Mucosa of gallbladder (tissue), 1 donor: ENCODE measurements around the gene DHX34. TPM values are rescaled to one million over a fixed set of nuclear protein-coding genes. Genes with fewer than 3 reads are reported as not detected.
"Not testable (repeated sequence)": the region's sequence is repeated elsewhere in the genome, so short reads cannot be mapped to it uniquely, and the experiment has no call there.

ENCODE experiments used
- DNase-seq: peaks from one replicate; pipeline ENCODE4 v3.0.0-alpha.2; 2020; ENCODE audit warnings: low spot score
- total RNA-seq: library from RNA; stranded (reverse); gene quantifications from one replicate; pipeline ENCODE4 v1.2.1, GENCODE V29; 2021
- donor health status: DM: no; HTN: no; CAD: no.

DHX34 gene
- total RNA-seq, 1 donor from 2014 or later, result 19.1 TPM

DNA sequence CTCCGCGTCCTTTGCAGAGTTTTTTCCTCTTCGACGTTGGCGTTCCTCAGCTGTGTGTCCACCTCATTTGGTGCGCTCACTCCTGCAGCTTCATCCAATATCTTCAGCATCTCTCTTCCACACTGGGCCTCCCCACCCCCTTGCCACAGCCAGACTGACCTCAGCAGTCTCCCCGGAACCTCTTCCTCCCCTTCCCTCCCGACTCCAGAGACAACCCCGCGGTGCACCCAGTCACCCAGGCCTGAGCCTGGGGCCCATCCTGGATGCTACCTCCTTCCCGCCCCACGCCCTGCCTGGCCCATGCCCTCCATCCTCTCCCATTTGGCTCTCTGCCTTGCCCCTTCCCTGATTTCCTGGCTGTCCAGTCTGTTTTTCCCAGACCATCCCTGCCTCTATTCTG lies 25.2 kb upstream of the DHX34 start:
- no peak for DNase-seq

DNA sequence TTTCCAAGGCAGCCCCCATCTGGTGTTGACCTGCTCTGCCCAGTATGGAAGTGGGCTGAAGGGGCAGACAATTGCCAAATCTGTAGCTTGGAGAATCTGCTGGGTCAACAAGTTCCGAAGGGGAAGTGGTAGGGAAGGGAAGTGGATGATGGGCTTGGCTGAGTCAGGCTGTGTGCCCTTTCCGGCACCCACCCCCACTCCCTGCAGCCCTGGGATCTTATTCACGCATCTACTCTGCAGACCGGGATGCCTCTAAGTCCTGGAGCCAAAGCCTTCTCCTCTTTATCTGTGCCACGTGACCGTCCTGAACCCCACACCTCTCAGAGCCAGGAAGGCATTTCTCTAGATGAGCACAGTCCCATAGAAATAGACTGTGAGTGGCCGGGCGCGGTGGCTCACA lies 24.6 kb upstream of the DHX34 start:
- DNase-seq, result peak; percentile 46

DNA sequence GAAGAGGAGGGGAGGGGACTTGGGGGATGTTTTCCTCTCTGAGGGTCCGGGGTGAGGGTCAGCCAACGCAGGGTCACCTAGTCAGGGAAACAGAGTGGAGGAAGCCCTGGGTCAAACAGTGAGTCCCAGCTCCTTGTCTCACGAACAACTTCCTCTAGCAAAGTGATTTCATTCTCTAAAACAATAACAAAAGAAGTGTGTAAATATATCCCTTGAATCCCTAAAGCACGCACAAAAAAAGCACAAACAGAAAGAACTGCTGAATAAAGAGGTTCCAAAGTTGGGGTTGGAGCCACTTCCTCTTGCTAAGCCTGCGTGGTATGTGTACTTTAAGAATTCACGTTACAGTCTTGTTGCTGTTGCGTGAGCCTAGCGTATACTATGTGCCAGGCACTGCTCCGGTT lies 18.6 kb upstream of the DHX34 start:
- DNase-seq, result no peak

- no peak for DNase-seq
Observed at GRCh38 chr19:47331490-47331889, 17.6 kb upstream of the DHX34 start.

GRCh38 chr19:47331931-47332547 lies 17.1 kb upstream of the DHX34 start, which contains the start of gene C5AR2:
Gene C5AR2, plus strand, starts transcription at chr19:47332175. Its CDS starts 8,625 bp downstream, at chr19:47340800.
- DNase-seq, result no peak

- DNase-seq, result peak; percentile 35
Observed at GRCh38 chr19:47336765-47337718, 12.1 kb upstream of the DHX34 start.

DNA sequence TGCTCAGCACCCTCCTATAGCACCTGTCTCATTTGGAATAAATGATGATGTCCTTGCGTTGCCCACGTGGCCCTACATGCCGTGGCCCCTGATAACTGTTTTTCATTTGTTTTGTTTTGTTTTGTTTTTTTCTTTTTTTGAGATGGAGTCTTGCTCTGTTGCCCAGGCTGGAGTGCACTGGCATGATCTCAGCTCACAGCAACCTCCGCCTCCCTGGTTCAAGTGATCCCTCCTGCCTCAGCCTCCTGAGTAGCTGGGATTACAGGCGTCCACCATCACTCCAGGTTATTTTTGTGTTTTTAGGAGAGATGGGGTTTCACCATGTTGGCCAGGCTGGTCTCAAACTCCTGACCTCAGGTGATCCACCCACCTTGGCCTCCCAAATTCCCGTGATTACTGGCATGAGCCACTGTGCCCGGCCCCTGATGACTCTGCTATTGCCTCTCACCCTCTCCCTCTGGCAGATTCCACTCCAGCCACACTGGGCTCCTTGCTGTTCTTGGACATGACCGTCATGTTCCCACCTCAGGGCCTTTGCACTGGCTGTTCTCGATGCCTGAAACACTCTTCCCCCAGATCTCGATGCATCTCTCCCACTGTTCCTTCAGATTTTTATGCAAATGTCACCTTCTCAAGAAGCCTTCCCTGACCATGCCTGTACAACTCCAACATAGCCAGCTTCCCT lies 9.8 kb upstream of the DHX34 start:
- DNase-seq, result no peak

DNA sequence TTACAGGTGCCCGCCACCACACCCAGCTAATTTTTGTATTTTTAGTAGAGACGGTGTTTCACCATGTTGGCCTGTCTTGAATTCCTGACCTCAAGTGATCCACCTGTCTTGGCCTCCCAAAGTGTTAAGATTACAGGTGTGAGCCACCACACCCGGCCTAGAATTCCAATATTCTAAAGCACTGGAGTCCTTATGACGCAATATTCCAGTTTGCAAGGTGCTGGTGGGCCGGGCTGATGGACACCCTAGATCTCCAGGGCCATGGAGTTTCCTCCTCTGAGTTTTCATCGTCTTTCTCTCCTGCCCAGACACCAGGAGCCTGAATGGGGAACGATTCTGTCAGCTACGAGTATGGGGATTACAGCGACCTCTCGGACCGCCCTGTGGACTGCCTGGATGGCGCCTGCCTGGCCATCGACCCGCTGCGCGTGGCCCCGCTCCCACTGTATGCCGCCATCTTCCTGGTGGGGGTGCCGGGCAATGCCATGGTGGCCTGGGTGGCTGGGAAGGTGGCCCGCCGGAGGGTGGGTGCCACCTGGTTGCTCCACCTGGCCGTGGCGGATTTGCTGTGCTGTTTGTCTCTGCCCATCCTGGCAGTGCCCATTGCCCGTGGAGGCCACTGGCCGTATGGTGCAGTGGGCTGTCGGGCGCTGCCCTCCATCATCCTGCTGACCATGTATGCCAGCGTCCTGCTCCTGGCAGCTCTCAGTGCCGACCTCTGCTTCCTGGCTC lies 8.5 kb upstream of the DHX34 start:
- DNase-seq, result no peak

GRCh38 chr19:47341734-47342133 lies 7.4 kb upstream of the DHX34 start:
- DNase-seq, result no peak

- no peak for DNase-seq
Observed at GRCh38 chr19:47343194-47343802, 5.8 kb upstream of the DHX34 start.

GRCh38 chr19:47344425-47344824 lies 4.7 kb upstream of the DHX34 start:
- no peak for DNase-seq

DNA sequence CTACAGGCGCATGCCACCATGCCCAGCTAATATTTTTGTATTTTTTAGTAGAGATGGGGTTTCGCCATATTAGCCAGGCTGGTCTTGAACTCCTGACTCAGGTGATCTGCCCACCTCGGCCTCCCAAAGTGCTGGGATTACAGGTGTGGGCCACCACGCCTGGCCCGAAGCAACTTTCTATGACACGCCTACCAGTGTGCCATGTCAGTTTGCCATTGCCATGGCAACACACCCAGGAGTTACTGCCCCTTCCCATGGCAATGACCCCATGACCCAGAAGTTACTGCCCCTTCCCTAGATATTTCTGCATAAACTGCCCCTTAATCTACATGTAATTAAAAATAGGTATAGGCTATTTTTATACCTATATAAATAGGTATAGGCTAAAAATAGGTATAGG lies 3.1 kb upstream of the DHX34 start:
- not testable (repeated sequence) for DNase-seq

DNA sequence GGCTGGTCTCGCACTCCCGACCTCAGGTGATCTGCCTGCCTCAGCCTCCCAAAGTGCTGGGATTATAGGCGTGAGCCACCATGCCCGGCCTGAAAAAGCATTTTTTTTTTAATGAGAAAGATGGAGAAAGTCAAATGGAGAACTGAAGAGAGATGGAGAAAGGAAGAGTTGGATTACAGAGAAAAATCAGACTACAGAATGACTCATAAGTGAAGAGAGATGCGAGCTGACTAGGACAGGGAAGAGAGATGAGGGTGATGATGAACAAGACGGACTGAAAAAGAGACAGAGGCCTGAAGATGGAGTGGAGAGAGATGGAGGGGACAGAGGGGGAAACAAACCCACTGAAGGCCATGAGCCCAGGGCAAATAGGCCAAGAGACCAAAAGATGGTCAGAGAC lies 1.5 kb downstream of the DHX34 start:
- DNase-seq, result no peak

DNA sequence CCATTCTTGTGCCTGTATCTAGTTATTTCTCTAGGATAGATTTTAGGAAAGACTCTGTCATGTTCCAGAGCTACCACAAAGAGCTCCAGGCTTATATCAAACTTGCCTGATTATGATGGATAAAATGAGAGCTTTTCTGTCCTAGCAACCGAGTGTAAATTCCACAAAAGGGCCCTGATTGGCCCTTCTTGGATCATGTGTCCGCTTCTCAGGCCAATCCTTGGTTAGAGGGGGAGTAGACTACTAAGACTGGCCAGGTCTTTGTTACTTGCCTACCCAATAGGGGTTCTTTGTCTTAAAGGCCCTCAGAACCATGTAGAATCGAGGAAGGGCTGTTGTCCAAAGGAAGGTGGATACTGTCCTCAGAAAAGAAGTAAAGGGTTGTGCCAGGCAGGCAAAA lies 2.4 kb downstream of the DHX34 start:
- no peak for DNase-seq

- no peak for DNase-seq
Observed at GRCh38 chr19:47352095-47352494, 3.0 kb downstream of the DHX34 start.

DNA sequence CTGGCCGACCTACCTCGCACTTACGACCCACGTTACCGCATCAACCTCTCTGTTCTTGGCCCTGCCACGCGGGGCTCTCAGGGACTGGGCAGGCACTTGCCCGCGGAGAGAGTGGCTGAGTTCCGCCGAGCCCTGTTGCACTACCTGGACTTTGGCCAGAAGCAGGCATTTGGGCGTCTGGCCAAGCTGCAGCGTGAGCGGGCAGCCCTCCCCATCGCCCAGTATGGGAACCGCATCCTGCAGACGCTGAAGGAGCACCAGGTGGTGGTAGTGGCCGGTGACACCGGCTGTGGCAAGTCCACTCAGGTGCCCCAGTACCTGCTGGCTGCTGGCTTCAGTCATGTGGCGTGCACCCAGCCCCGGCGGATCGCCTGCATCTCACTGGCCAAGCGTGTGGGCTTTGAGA lies 4.2 kb downstream of the DHX34 start:
- DNase-seq, result peak; percentile 47

DNA sequence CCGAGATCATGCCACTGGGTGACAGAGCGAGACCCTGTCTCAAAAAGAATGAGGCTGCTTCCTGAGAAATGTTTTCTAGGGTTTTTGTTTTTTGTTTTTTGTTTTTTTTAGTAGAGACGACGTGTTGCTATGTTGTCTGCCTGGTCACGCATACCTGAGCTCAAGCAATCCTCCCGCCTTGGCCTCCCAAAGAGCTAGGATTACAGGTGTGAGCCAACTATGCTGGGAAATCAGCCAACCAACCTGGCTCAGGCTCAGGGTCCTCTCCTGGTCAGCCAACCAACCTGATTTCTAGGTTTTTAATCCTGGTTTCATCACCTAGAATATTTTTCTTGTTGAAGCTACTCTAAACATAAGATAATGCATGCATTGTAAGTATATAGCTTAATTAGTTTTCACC lies 7.8 kb downstream of the DHX34 start:
- DNase-seq, result no peak

GRCh38 chr19:47357788-47358680 lies 8.9 kb downstream of the DHX34 start:
- no peak for DNase-seq

GRCh38 chr19:47358936-47359335 lies 9.8 kb downstream of the DHX34 start:
- no peak for DNase-seq

- no peak for DNase-seq
Observed at GRCh38 chr19:47362321-47362720, 13.2 kb downstream of the DHX34 start.
